A673 (cell line): ENCODE measurements around the gene PKM. TPM values are rescaled to one million over a fixed set of nuclear protein-coding genes. Genes with fewer than 3 reads are reported as not detected.

Experiments
- BruUV-seq: library from RNA; stranded (reverse); fragments of 400-500 nt; replicated peaks from 2 replicates; lab custom pipeline; 2021; lab: Mats Ljungman, UMichigan
- CTCF ChIA-PET: fragments of 300-600 bp; sonication (Branson Sonifier 250); formaldehyde crosslinking; loops from one replicate; lab custom pipeline; 2022; ENCODE audit warnings: antibody characterized with exemption; lab: Charles Lee
- POLR2A ChIA-PET: fragments of 300-600 bp; sonication (Branson Sonifier 250); formaldehyde crosslinking; loops from one replicate; lab custom pipeline; 2022; ENCODE audit warnings: antibody characterized with exemption; ENCODE audit not compliant: low non-redundant PET; lab: Charles Lee
- DNase-seq: peaks from one replicate; pipeline ENCODE4 v3.0.0-alpha.2; 2015; ENCODE audit warnings: low spot score
- H3K27ac ChIP-seq: fragments of 200-600 bp; sonication (generic); 2 replicates; pipeline ENCODE4 v1.5.1; 2016; ENCODE audit warnings: mixed run types, low read depth, mild to moderate bottlenecking, mixed read lengths, antibody characterized with exemption, low read length; ENCODE audit not compliant: poor library complexity, severe bottlenecking
- H3K27me3 ChIP-seq: fragments of 200-600 bp; sonication (generic); replicated peaks from 2 replicates; pipeline ENCODE4 v1.6.1; 2017; ENCODE audit warnings: mixed run types, low read depth, mild to moderate bottlenecking, mixed read lengths, antibody characterized with exemption, low read length; ENCODE audit not compliant: insufficient read depth, poor library complexity
- H3K36me3 ChIP-seq: fragments of 200-600 bp; sonication (generic); 2 replicates; pipeline ENCODE4 v1.6.1; 2016; ENCODE audit warnings: mixed run types, mild to moderate bottlenecking, mixed read lengths, antibody characterized with exemption, low read length; ENCODE audit not compliant: insufficient read depth, poor library complexity, severe bottlenecking
- H3K4me1 ChIP-seq: fragments of 200-600 bp; sonication (generic); 2 replicates; pipeline ENCODE4 v1.6.1; 2017; ENCODE audit warnings: mixed run types, mild to moderate bottlenecking, mixed read lengths, antibody characterized with exemption, low read length; ENCODE audit not compliant: insufficient read depth, poor library complexity, severe bottlenecking
- H3K4me3 ChIP-seq: fragments of 200-600 bp; sonication (generic); 2 replicates; pipeline ENCODE4 v1.5.1; 2016; ENCODE audit warnings: low read depth, mixed run types, mild to moderate bottlenecking, mixed read lengths, low read length; ENCODE audit not compliant: poor library complexity, severe bottlenecking
- H3K9me3 ChIP-seq: fragments of 200-600 bp; sonication (generic); 2 replicates; pipeline ENCODE4 v1.6.1; 2016; ENCODE audit warnings: mixed run types, low read depth, mild to moderate bottlenecking, mixed read lengths, antibody characterized with exemption, low read length; ENCODE audit not compliant: poor library complexity, severe bottlenecking
- EZH2 ChIP-seq: fragments of 200-600 bp; sonication (generic); IDR thresholded peaks from 2 replicates; pipeline ENCODE4 v1.6.1; 2017; ENCODE audit warnings: borderline replicate concordance, low read depth, mild to moderate bottlenecking, mixed read lengths, antibody characterized with exemption, low read length; ENCODE audit not compliant: poor library complexity, severe bottlenecking
- intact Hi-C: fragments of 100-400 bp; cut with micrococcal nuclease; formaldehyde crosslinking; loops from one replicate; pipeline ENCODE4 v1.10.0; 2022; ENCODE audit not compliant: unreplicated experiment
- total RNA-seq: library from RNA; stranded (reverse); gene quantifications from 2 replicates; pipeline ENCODE4 v1.2.3, GENCODE V29; 2021
- TF ChIP-seq, protein P1 (sequence below): fragments of 300-800, 200-600 bp; sonication (generic); conservative IDR thresholded peaks from 2 replicates; pipeline ENCODE4 v1.5.1; 2017; ENCODE audit warnings: low read depth, mild to moderate bottlenecking, antibody characterized with exemption, low read length, moderate library complexity, mixed read lengths

Gene PKM
- total RNA-seq, 1 experiment from 2014 or later = 1,955 TPM

DNA sequence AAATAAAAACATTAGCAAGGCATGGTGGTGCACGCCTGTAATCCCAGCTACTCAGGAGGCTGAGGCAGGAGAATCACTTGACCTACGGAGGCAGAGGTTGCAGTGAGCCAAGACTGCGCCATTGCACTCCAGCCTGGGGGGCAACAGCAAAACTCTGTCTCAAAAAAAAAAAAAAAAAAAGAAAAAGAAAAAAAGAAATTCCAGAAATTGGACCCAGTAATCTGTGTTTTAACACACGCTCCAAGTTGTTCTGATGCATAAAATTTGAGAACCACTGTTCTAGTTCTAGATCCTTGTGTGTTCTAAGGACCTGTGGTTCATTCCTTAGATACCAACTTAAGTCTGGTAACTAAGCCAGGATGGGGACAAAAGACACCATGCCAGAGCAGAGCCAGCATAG is 38.7 kb upstream of the PKM start:
- peaks cover 47% of the 10 kb centered on the region for H3K36me3 ChIP-seq
- H3K9me3 ChIP-seq = no peaks in the 10 kb centered on the region
- BruUV-seq = no TSS peak
- TF ChIP-seq, protein P1, sequence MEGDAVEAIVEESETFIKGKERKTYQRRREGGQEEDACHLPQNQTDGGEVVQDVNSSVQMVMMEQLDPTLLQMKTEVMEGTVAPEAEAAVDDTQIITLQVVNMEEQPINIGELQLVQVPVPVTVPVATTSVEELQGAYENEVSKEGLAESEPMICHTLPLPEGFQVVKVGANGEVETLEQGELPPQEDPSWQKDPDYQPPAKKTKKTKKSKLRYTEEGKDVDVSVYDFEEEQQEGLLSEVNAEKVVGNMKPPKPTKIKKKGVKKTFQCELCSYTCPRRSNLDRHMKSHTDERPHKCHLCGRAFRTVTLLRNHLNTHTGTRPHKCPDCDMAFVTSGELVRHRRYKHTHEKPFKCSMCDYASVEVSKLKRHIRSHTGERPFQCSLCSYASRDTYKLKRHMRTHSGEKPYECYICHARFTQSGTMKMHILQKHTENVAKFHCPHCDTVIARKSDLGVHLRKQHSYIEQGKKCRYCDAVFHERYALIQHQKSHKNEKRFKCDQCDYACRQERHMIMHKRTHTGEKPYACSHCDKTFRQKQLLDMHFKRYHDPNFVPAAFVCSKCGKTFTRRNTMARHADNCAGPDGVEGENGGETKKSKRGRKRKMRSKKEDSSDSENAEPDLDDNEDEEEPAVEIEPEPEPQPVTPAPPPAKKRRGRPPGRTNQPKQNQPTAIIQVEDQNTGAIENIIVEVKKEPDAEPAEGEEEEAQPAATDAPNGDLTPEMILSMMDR = no peak
- no peak for TF ChIP-seq EZH2
- no peaks in the 10 kb centered on the region for H3K27me3 ChIP-seq
- no peak for DNase-seq
- POLR2A ChIA-PET = no interaction called here
- H3K4me3 ChIP-seq = no peak overlapping the region
- peaks cover 13% of the 10 kb centered on the region for H3K4me1 ChIP-seq
- CTCF ChIA-PET = no interaction called here
- intact Hi-C loops = no loop called here
- no peak overlapping the region for H3K27ac ChIP-seq

DNA sequence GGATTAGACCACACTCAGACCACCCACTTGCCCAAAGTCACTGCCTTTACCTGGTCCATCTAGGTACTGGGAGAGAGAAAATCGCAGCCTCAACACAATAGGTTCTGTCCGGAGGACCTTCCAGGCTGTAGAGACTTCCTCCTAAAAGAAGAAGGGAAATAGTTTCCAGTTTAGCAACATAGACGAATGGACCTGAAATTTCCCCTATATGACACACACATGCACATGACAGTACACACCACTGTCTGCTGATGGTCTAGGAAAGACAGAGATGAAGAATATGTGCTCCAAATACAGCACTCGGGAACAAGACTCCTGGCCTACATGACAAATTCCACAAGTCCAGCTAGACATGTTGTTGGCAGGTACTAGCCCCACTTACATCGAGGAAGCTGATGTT is 34.0 kb upstream of the PKM start:
- CTCF ChIA-PET = no interaction called here
- Histone ChIP-seq H3K4me3 (no peak overlapping the region), H3K9me3 (no peaks in the 10 kb centered on the region), H3K27ac (no peak overlapping the region), H3K36me3 (peaks cover 88% of the 10 kb centered on the region), H3K4me1 (no peaks in the 10 kb centered on the region), H3K27me3 (no peaks in the 10 kb centered on the region)
- no TSS peak for BruUV-seq
- no peak for DNase-seq
- POLR2A ChIA-PET = no interaction called here
- no peak for TF ChIP-seq EZH2
- TF ChIP-seq, protein P1 = no peak
- intact Hi-C loops = no loop called here

DNA sequence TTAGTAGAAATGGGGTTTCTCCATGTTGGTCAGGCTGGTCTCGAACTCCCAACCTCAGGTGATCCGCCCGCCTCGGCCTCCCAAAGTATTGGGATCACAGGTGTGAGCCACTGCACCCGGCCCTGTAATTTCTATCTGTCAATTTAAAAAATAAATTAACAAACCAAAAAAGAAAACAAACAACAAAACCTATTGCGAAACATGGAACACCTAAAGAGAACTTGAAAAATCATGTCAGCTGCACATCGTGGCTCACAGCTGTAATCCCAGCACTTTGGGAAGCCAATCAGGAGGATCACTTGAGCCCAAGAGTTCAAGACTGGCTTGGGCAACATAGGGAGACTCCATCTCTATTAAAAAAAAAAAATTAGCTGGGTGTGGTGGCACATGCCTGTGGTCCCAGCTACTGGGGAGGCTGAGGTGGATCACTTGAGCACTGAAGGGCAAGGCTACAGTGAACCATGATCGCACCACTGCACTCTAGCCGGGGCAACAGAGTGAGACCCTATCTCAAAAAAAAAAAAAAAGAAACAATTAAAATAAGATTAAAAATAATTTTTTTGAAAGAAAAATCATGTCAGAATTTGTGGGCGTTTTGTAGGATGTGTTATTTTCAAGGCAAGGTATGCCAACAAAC is 21.8 kb upstream of the PKM start:
- TF ChIP-seq, protein P1 = no peak
- TF ChIP-seq EZH2 = no peak
- H3K9me3 ChIP-seq = no peaks in the 10 kb centered on the region
- H3K27ac ChIP-seq = no peak overlapping the region
- BruUV-seq = no TSS peak
- intact Hi-C loops = no loop called here
- H3K27me3 ChIP-seq = no peaks in the 10 kb centered on the region
- H3K4me1 ChIP-seq = no peaks in the 10 kb centered on the region
- peaks cover 95% of the 10 kb centered on the region for H3K36me3 ChIP-seq
- ChIA-PET CTCF (no interaction called here), POLR2A (no interaction called here)
- H3K4me3 ChIP-seq = no peak overlapping the region
- no peak for DNase-seq
